ENCODE results near the gene FZD4.

GRCh38 chr11:86988351-86988881, 33.2 kb upstream of the FZD4 start:
- no peak for TF ChIP-seq CTCF (conservative IDR thresholded peaks at IDR 0.05)
- no peak for TF ChIP-seq EZH2 (IDR thresholded peaks at IDR 0.05; ENCODE audit: low read depth)
